A673 (cell line): ENCODE results near the gene LYRM2.

ENCODE experiments used
- CTCF ChIP-seq: fragments of 300-800, 200-600 bp; sonication (generic); conservative IDR thresholded peaks from 2 replicates; pipeline ENCODE4 v1.5.1; 2017; ENCODE audit warnings: low read depth, mild to moderate bottlenecking, antibody characterized with exemption, low read length, moderate library complexity, mixed read lengths
- EZH2 ChIP-seq: fragments of 200-600 bp; sonication (generic); IDR thresholded peaks from 2 replicates; pipeline ENCODE4 v1.6.1; 2017; ENCODE audit warnings: borderline replicate concordance, low read depth, mild to moderate bottlenecking, mixed read lengths, antibody characterized with exemption, low read length; ENCODE audit not compliant: poor library complexity, severe bottlenecking

- TF ChIP-seq CTCF (no peak), EZH2 (no peak)
Observed at GRCh38 chr6:89682991-89683390, 44.4 kb upstream of the LYRM2 start.
